IgD-negative memory B cell (primary cell): ENCODE data around the gene TAMM41. TPM values are rescaled to one million over a fixed set of nuclear protein-coding genes. Genes with fewer than 3 reads are reported as not detected.
"Not testable (repeated sequence)": the region's sequence is repeated elsewhere in the genome, so short reads cannot be mapped to it uniquely, and the experiment has no call there.

ENCODE experiments used
- H3K27ac Mint-ChIP-seq, 3 donors: one replicate each; pipeline ENCODE4 v1.8.0; 2020 to 2022; ENCODE audit warnings: mild to moderate bottlenecking in 3 of 3, mixed read lengths in 3 of 3, moderate library complexity in 1 of 3
- H3K27me3 Mint-ChIP-seq: one replicate; pipeline ENCODE4 v1.8.0; 2021; ENCODE audit warnings: mixed read lengths
- H3K36me3 Mint-ChIP-seq: one replicate; pipeline ENCODE4 v1.8.0; 2020; ENCODE audit warnings: mild to moderate bottlenecking, mixed read lengths
- H3K4me1 Mint-ChIP-seq, 3 donors: one replicate each; pipeline ENCODE4 v1.8.0; 2020 to 2022; ENCODE audit warnings: mixed read lengths in 3 of 3, mild to moderate bottlenecking in 1 of 3
- H3K4me3 Mint-ChIP-seq, 4 donors: one replicate each; pipeline ENCODE4 v1.8.0; 2020 to 2022; ENCODE audit warnings: mild to moderate bottlenecking in 4 of 4, mixed read lengths in 4 of 4, moderate library complexity in 3 of 4
- H3K9me3 Mint-ChIP-seq, 3 donors: one replicate each; pipeline ENCODE4 v1.8.0; 2020 to 2021; ENCODE audit warnings: mixed read lengths in 3 of 3, mild to moderate bottlenecking in 1 of 3
- polyA plus RNA-seq: library from polyadenylated mRNA; unstranded; fragments of 300-500 nt; fragmentation: Illumina TruSeq; gene quantifications from one replicate; pipeline ENCODE4 v1.2.3, GENCODE V29; 2021

The TAMM41 gene
- polyA plus RNA-seq, 1 donor from 2014 or later: 40.0 TPM

DNA sequence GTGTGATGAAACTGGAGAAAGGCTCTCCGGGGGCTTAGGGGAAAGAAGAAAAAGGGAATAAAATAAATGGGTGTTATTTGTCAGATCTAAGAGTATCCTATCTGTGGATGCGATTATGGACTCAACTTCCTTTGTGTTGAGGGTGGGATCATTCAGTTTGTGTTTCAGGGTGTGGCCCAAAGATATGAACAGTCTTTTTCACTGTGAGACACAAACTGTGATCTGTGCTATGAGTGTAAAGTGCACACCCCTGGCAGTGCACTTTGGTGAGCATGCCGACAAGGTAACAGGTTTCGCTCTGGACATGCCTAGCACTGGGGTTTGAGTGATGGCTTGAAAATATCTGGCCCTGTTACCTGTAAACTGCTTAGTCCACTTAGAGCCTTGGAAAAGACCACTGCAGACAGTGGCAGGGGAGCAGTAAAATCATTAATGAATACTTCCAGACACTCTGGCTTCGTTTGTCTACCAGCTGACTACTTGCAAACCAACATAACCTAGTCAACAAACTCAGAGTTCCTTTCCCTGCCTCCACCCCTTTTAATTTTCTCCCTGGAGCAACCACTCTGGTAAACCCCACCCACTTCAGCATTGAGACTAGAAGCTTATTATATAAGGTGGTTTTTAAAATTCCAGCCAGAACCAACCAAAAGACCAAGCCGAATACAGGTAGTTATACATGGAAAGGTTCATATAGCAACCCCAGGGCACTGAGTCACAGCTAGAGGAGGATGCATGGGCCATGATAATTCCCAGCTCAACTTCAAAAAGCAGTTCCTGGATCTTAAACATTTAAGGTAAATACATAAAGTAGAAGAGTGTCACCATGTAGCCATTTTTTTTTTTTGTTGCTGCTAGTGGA is 55.1 kb downstream of the TAMM41 start:
- no peak overlapping the region for H3K27ac Mint-ChIP-seq

GRCh38 chr3:11789412-11789811 is 57.3 kb downstream of the TAMM41 start:
- peaks cover 0 to 5% (median 0%) of the 10 kb centered on the region in 3 donors for H3K9me3 Mint-ChIP-seq
- no peak overlapping the region for H3K4me3 Mint-ChIP-seq
- peak overlapping the region in 1 of 3 donors; percentile 20 for H3K27ac Mint-ChIP-seq
- H3K4me1 Mint-ChIP-seq: peaks cover 5 to 8% (median 7%) of the 10 kb centered on the region in 3 donors
- peaks cover 17% of the 10 kb centered on the region for H3K36me3 Mint-ChIP-seq
- peaks cover 2% of the 10 kb centered on the region for H3K27me3 Mint-ChIP-seq

More for the DNA sequence above, 55.1 kb downstream of the TAMM41 start:
- peaks cover 0 to 2% (median 0%) of the 10 kb centered on the region in 3 donors for H3K4me1 Mint-ChIP-seq
- peaks cover 21% of the 10 kb centered on the region for H3K36me3 Mint-ChIP-seq
- no peak overlapping the region for H3K4me3 Mint-ChIP-seq
- H3K9me3 Mint-ChIP-seq: peaks cover 0 to 5% (median 0%) of the 10 kb centered on the region in 3 donors
- H3K27me3 Mint-ChIP-seq: no peaks in the 10 kb centered on the region

GRCh38 chr3:11784971-11785377 is 61.7 kb downstream of the TAMM41 start:
- Mint-ChIP-seq H3K4me1 (peaks cover 5 to 15% (median 7%) of the 10 kb centered on the region in 3 donors), H3K27ac (no peak overlapping the region), H3K9me3 (peaks cover 0 to 5% (median 0%) of the 10 kb centered on the region in 3 donors), H3K36me3 (peaks cover 21% of the 10 kb centered on the region), H3K27me3 (peaks cover 2% of the 10 kb centered on the region), H3K4me3 (peak overlapping the region in 2 of 4 donors; percentile 1 to 91)

DNA sequence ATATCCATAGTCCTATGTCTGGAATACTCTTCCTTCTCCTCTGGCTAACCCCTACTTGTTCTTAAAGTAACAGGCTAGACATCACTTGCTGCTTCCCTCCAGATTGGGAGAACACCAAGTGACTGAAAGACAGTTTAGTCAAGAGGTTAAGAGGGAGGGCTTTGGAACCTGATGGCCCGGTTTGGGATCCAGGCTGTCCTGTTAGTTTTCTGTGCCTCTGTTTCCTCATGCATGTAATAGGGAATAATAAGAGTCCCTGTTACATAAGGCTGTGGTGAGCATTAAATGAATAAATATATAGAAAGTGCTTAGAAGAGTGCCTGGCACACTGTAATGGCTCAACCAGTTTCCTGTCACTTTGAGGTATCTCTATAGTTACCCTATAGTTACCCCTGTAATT is 66.3 kb downstream of the TAMM41 start:
- Mint-ChIP-seq H3K27ac (no peak overlapping the region), H3K4me3 (no peak overlapping the region), H3K27me3 (peaks cover 2% of the 10 kb centered on the region), H3K36me3 (peaks cover 18% of the 10 kb centered on the region), H3K4me1 (peaks cover 5 to 12% (median 5%) of the 10 kb centered on the region in 3 donors), H3K9me3 (peaks cover 0 to 1% (median 0%) of the 10 kb centered on the region in 3 donors)

DNA sequence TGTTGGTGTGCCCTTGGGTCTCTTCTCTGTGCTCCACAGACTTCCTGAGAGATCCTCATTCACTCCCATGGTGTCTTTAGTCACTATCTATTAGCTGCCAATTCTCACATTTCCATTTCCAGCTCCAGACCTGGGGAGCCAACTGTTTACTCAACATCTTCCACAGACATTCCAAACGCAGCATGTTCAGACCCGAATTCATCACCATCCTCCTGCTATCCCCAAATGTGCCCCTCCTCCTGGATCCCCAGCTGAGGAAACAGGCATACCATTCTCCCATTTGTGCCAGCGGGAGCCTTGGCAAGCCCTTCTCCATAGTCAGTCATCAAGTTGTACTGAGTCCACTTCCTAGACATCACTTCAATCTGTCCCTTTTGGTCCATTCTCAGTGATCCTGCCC is 67.1 kb downstream of the TAMM41 start:
- H3K4me3 Mint-ChIP-seq: no peak overlapping the region
- no peaks in the 10 kb centered on the region for H3K27me3 Mint-ChIP-seq
- H3K27ac Mint-ChIP-seq: no peak overlapping the region
- H3K36me3 Mint-ChIP-seq: peaks cover 18% of the 10 kb centered on the region
- H3K9me3 Mint-ChIP-seq: peaks cover 0 to 1% (median 0%) of the 10 kb centered on the region in 3 donors
- peaks cover 0 to 8% (median 0%) of the 10 kb centered on the region in 3 donors for H3K4me1 Mint-ChIP-seq

- no peak overlapping the region for H3K4me3 Mint-ChIP-seq
- no peaks in the 10 kb centered on the region for H3K27me3 Mint-ChIP-seq
- peaks cover 0 to 1% (median 0%) of the 10 kb centered on the region in 3 donors for H3K9me3 Mint-ChIP-seq
- no peak overlapping the region for H3K27ac Mint-ChIP-seq
- no peaks in the 10 kb centered on the region for H3K4me1 Mint-ChIP-seq
- peaks cover 15% of the 10 kb centered on the region for H3K36me3 Mint-ChIP-seq
Observed at GRCh38 chr3:11778248-11778647, 68.4 kb downstream of the TAMM41 start.

DNA sequence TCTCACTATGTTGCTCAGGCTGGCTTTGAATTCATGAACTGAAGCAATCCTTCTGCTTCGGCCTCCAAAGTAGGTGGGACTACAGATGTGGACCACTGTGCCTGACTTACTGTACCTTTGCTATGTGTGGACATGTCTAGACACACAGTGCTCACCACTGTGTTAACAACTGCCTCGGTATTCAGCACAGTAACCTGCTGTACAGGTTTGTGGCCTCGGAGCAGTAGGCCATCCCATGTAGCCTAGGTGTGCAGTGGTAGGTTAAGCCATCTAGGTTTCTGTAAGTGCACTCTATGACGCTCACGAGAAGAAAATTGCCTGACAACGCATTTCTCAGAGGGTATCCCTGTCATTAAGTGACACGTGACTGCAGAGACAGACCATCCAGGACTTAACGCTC is 70.3 kb downstream of the TAMM41 start:
- no peak overlapping the region for H3K4me3 Mint-ChIP-seq
- H3K36me3 Mint-ChIP-seq: peaks cover 15% of the 10 kb centered on the region
- H3K9me3 Mint-ChIP-seq: peaks cover 0 to 1% (median 0%) of the 10 kb centered on the region in 3 donors
- H3K4me1 Mint-ChIP-seq: no peaks in the 10 kb centered on the region
- no peaks in the 10 kb centered on the region for H3K27me3 Mint-ChIP-seq
- no peak overlapping the region for H3K27ac Mint-ChIP-seq

DNA sequence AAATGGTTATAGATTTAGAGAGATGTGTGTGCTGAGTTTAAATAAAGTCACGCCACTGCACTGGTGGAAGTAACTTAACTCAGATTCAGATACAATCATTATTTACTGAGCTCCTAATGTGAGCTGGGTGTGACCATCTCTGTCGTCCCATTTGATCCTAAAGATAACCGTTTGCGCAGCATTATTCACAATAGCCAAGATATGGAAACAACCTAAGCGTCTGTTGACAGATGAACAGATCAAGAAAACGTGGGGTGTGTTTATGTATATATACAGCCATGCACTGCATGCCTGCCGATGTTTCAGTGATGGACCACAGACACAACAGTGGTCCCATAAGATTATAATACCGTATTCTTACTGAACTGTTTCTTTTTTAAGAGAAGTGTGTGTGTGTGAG is 71.2 kb downstream of the TAMM41 start:
- H3K27me3 Mint-ChIP-seq: no peaks in the 10 kb centered on the region
- H3K4me3 Mint-ChIP-seq: no peak overlapping the region
- no peak overlapping the region for H3K27ac Mint-ChIP-seq
- H3K36me3 Mint-ChIP-seq: peaks cover 11% of the 10 kb centered on the region
- H3K9me3 Mint-ChIP-seq: peaks cover 0 to 1% (median 0%) of the 10 kb centered on the region in 3 donors
- H3K4me1 Mint-ChIP-seq: peaks cover 2 to 6% (median 4%) of the 10 kb centered on the region in 3 donors

DNA sequence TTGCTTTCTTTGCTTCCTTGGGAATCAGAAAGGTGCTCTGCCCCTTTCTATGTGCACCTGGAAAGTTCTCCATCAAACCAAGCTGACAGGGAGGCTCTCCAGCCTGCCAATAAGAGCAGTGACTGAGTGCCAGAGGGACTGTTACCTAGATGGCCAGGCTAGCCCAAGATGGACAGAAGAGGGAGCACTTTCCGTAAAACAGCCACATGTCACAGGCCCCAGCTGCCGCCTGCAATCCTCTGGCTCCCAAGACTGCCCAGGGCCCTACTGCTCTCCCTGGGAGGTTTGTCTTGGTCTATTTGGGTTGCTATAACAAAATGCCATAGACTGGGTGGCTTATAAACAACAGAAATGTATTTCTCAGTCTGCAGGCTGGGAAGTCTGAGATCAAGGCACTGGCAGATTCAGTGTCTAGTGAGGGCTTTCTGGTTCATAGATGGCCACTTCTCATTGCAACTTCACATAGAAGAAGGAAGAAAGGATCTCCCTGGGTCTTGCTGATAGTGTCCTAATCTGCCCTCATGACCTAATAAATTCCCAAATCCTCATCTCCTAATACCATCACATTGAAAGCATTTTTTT is 72.3 kb downstream of the TAMM41 start:
- Mint-ChIP-seq H3K4me1 (peaks cover 5 to 14% (median 11%) of the 10 kb centered on the region in 3 donors), H3K27ac (no peak overlapping the region), H3K36me3 (peaks cover 11% of the 10 kb centered on the region), H3K27me3 (no peaks in the 10 kb centered on the region), H3K4me3 (no peak overlapping the region), H3K9me3 (peaks cover 0 to 1% (median 0%) of the 10 kb centered on the region in 3 donors)

- H3K9me3 Mint-ChIP-seq, H3K27me3 Mint-ChIP-seq, H3K36me3 Mint-ChIP-seq, H3K27ac Mint-ChIP-seq: not testable (repeated sequence)
- peaks cover 5 to 14% (median 11%) of the 10 kb centered on the region in 3 donors for H3K4me1 Mint-ChIP-seq
- peak overlapping the region in 1 of 4 donors; percentile 46 for H3K4me3 Mint-ChIP-seq
Observed at GRCh38 chr3:11771931-11772330, 74.8 kb downstream of the TAMM41 start.

GRCh38 chr3:11770477-11771391 is 76.0 kb downstream of the TAMM41 start:
- Mint-ChIP-seq H3K27ac (peak overlapping the region in 2 of 3 donors; percentile 61 to 80), H3K4me3 (peak overlapping the region in 3 of 4 donors; percentile 65 to 68 (median 68)), H3K9me3 (no peaks in the 10 kb centered on the region), H3K27me3 (no peaks in the 10 kb centered on the region), H3K36me3 (no peaks in the 10 kb centered on the region), H3K4me1 (peaks cover 5 to 14% (median 11%) of the 10 kb centered on the region in 3 donors)

DNA sequence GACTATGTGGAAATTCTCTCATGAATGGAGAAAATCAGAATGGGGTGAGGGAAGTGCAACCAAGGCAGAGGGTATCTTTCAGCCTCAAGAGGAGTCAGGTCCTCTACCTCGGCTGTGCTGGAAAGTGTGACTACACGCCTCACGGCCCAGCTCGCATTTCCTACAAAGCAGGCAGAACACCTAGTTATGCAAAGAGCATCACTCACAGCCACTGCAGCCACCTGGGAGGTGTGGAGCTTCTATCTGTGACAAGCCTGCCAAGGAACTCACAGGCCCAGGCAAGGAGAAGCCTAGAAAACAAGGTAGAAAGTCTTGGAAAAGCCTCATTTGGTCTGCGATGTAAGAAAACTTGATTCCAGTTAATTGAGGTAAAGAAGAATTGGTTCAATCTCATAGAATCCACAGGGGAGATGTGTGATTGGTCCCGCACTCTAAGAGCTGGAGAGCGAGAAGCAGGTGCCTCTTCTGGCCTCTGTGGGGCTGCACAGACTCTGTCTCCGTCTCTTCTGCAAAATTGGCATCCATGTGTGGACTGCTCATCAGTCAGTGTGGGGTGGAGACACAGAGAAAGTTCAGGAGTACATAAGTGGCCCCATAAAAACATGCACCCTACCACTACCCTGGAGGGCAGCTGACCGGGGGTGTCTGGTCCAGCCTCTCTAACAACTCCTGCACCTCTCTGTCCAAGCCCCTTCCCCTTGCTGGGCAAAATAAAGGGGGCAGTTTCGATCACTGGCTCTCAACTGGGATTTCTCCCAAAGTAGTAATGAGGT is 76.8 kb downstream of the TAMM41 start:
- H3K4me1 Mint-ChIP-seq: peaks cover 5 to 14% (median 11%) of the 10 kb centered on the region in 3 donors
- H3K9me3 Mint-ChIP-seq: no peaks in the 10 kb centered on the region
- H3K36me3 Mint-ChIP-seq: no peaks in the 10 kb centered on the region
- peak overlapping the region in 1 of 3 donors; percentile 80 for H3K27ac Mint-ChIP-seq
- peak overlapping the region in 3 of 4 donors; percentile 65 to 68 (median 68) for H3K4me3 Mint-ChIP-seq
- no peaks in the 10 kb centered on the region for H3K27me3 Mint-ChIP-seq

- H3K4me3 Mint-ChIP-seq: no peak overlapping the region
- no peaks in the 10 kb centered on the region for H3K27me3 Mint-ChIP-seq
- peak overlapping the region in 1 of 3 donors; percentile 57 for H3K27ac Mint-ChIP-seq
- peaks cover 5 to 14% (median 11%) of the 10 kb centered on the region in 3 donors for H3K4me1 Mint-ChIP-seq
- H3K9me3 Mint-ChIP-seq: no peaks in the 10 kb centered on the region
- no peaks in the 10 kb centered on the region for H3K36me3 Mint-ChIP-seq
Observed at GRCh38 chr3:11768604-11769003, 78.1 kb downstream of the TAMM41 start.

DNA sequence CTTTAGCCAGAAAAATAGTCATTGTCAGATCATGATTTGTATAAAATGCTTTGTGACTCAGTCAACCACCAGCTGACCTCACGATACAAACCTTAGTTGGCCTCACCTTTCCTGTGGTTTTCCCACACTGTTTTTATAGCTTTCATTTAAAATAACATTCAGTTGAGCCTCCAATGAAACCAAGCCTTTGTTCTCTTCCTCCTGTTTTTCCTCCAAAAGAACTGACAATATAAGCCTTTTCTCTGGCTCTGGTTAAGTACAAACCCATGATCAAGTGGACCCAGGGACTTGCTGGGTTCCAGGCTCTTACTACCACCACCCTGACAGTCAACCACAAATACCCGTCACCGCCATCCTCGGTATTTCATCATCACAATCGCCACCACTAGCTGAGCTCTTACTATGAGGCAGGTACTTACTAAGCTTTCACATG is 81.7 kb downstream of the TAMM41 start:
- H3K9me3 Mint-ChIP-seq: peaks cover 0 to 3% (median 0%) of the 10 kb centered on the region in 3 donors
- no peaks in the 10 kb centered on the region for H3K27me3 Mint-ChIP-seq
- no peak overlapping the region for H3K4me3 Mint-ChIP-seq
- H3K4me1 Mint-ChIP-seq: peaks cover 0 to 4% (median 2%) of the 10 kb centered on the region in 3 donors
- H3K27ac Mint-ChIP-seq: no peak overlapping the region
- peaks cover 2% of the 10 kb centered on the region for H3K36me3 Mint-ChIP-seq
